Measurements from ENCODE around the gene UNC5C. TPM values are rescaled to one million over a fixed set of nuclear protein-coding genes. Genes with fewer than 3 reads are reported as not detected.

Gene UNC5C
- total and polyA plus RNA-seq, 10 donors, result 0.43 to 15.7 (median 7.8) TPM

- no peak for DNase-seq
- no peaks in the 10 kb centered on the region for H3K9me3 ChIP-seq
- H3K36me3 ChIP-seq, result no peaks in the 10 kb centered on the region
- H3K27me3 ChIP-seq (replicated peaks in 1 of 7), result no peaks in the 10 kb centered on the region
- intact Hi-C loops (cut with DNase I; ENCODE audit: low total_unique reads), result no loop called here
- no peak overlapping the region for H3K27ac ChIP-seq
- 91 to 97% (median 94%) methylated on average over 5 of the region's 5 CpGs for WGBS, 5 donors
- no peak overlapping the region for H3K4me3 ChIP-seq
- H3K4me1 ChIP-seq, result no peaks in the 10 kb centered on the region
- TF ChIP-seq, protein P1, sequence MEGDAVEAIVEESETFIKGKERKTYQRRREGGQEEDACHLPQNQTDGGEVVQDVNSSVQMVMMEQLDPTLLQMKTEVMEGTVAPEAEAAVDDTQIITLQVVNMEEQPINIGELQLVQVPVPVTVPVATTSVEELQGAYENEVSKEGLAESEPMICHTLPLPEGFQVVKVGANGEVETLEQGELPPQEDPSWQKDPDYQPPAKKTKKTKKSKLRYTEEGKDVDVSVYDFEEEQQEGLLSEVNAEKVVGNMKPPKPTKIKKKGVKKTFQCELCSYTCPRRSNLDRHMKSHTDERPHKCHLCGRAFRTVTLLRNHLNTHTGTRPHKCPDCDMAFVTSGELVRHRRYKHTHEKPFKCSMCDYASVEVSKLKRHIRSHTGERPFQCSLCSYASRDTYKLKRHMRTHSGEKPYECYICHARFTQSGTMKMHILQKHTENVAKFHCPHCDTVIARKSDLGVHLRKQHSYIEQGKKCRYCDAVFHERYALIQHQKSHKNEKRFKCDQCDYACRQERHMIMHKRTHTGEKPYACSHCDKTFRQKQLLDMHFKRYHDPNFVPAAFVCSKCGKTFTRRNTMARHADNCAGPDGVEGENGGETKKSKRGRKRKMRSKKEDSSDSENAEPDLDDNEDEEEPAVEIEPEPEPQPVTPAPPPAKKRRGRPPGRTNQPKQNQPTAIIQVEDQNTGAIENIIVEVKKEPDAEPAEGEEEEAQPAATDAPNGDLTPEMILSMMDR (IDR thresholded peaks at IDR 0.05 in 8 of 11, conservative IDR thresholded peaks at IDR 0.05 in 3 of 11), result no peak
- TF ChIP-seq POLR2AphosphoS5 (IDR thresholded peaks at IDR 0.05), result no peak
- no peak for TF ChIP-seq POLR2A (IDR thresholded peaks at IDR 0.05)
Measured at GRCh38 chr4:95444812-95445211, 104.0 kb downstream of the UNC5C start.

- Histone ChIP-seq H3K27me3 (replicated peaks in 1 of 7) (no peaks in the 10 kb centered on the region), H3K4me3 (no peak overlapping the region), H3K36me3 (no peaks in the 10 kb centered on the region), H3K9me3 (no peaks in the 10 kb centered on the region), H3K4me1 (no peaks in the 10 kb centered on the region), H3K27ac (peak overlapping the region in 2 of 8 donors; percentile 26)
- intact Hi-C loops (cut with DNase I; ENCODE audit: low total_unique reads), result no loop called here
- DNase-seq, result no peak
- no peak for TF ChIP-seq POLR2A (IDR thresholded peaks at IDR 0.05)
- TF ChIP-seq, protein P1 (IDR thresholded peaks at IDR 0.05 in 8 of 11, conservative IDR thresholded peaks at IDR 0.05 in 3 of 11), result no peak
- no peak for TF ChIP-seq POLR2AphosphoS5 (IDR thresholded peaks at IDR 0.05)
- 51 to 74% (median 63%) methylated on average over 4 of the region's 4 CpGs for WGBS, 5 donors
Measured at GRCh38 chr4:95439896-95440295, 108.9 kb downstream of the UNC5C start.

DNA sequence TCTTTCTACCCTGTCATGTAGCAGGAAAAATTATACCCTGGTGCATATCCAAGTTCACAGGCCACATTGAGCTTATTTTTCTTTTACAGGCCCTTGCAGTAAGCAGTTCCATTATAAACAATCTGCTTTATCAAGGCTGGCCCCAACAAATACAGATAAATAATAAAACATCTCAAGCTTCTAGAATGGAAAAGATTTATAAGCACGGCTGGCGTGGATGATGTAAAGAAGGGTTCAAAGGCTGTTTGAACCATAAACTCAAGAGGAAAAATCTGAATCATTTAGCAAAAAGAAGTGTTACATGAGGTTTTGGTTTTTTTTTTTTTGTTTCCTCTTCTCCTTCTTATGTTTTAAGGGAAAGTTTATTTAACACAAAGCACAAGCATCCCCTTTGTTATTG is 109.7 kb downstream of the UNC5C start:
- no peaks in the 10 kb centered on the region for H3K27me3 ChIP-seq (replicated peaks in 1 of 7)

DNA sequence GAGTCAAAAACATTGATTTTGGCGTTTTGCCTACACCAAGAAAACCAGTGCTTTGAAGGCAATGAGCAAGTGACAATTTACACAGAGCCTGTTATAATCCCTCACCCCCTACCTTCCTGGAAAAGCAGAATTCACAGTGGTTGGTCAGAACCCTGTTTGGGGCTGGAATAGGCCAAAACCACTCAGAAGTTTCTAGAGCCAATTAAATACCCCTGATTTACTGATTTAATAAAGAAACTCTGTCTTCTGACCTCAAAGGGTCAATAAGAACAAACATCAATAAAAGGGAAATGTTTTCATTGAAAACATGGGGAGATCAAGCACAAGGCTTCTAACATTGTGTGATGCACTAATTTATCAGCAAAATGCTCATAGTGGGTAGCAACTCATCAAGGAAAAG is 116.3 kb downstream of the UNC5C start:
- H3K4me3 ChIP-seq, result no peak overlapping the region
- no peaks in the 10 kb centered on the region for H3K27me3 ChIP-seq (replicated peaks in 1 of 7)
- H3K4me1 ChIP-seq, result no peaks in the 10 kb centered on the region
- WGBS, 5 donors, result 41 to 69% (median 69%) methylated on average over 1 of the region's 1 CpG
- no peaks in the 10 kb centered on the region for H3K36me3 ChIP-seq
- no peak overlapping the region for H3K27ac ChIP-seq
- intact Hi-C loops (cut with DNase I; ENCODE audit: low total_unique reads), result no loop called here
- no peak for DNase-seq
- no peaks in the 10 kb centered on the region for H3K9me3 ChIP-seq
- TF ChIP-seq POLR2A (IDR thresholded peaks at IDR 0.05), result no peak
- TF ChIP-seq, protein P1 (IDR thresholded peaks at IDR 0.05 in 8 of 11, conservative IDR thresholded peaks at IDR 0.05 in 3 of 11), result no peak
- no peak for TF ChIP-seq POLR2AphosphoS5 (IDR thresholded peaks at IDR 0.05)

More for the DNA sequence above, 109.7 kb downstream of the UNC5C start:
- Histone ChIP-seq H3K9me3 (no peaks in the 10 kb centered on the region), H3K36me3 (no peaks in the 10 kb centered on the region), H3K27ac (no peak overlapping the region), H3K4me1 (no peaks in the 10 kb centered on the region), H3K4me3 (no peak overlapping the region)
- no peak for DNase-seq
- 70 to 91% (median 84%) methylated on average over 2 of the region's 2 CpGs for WGBS, 5 donors
- no peak for TF ChIP-seq POLR2A (IDR thresholded peaks at IDR 0.05)
- TF ChIP-seq POLR2AphosphoS5 (IDR thresholded peaks at IDR 0.05), result no peak
- TF ChIP-seq, protein P1 (IDR thresholded peaks at IDR 0.05 in 8 of 11, conservative IDR thresholded peaks at IDR 0.05 in 3 of 11), result no peak
- intact Hi-C loops (cut with DNase I; ENCODE audit: low total_unique reads), result no loop called here

All from spleen (tissue), 11 donors.